Activated CD4-positive, alpha-beta memory T cell treated with anti-CD3 and anti-CD28 coated beads, Interleukin-2, amount 10 ng/mL, durations not matched to agents 7 days and 5 days (primary cell): ENCODE results near the gene CCDC170. TPM values are rescaled to one million over a fixed set of nuclear protein-coding genes. Genes with fewer than 3 reads are reported as not detected.
"Not testable (repeated sequence)": the region's sequence is repeated elsewhere in the genome, so short reads cannot be mapped to it uniquely, and the experiment has no call there.

ENCODE experiments used
- CTCF ChIA-PET: fragments of 350-600 bp; sonication (Branson Sonifier 250); formaldehyde crosslinking; loops from one replicate; lab custom pipeline; 2021; ENCODE audit warnings: antibody characterized with exemption, inconsistent platforms; lab: Charles Lee
- POLR2A ChIA-PET: fragments of 350-600 bp; sonication (Branson Sonifier 250); formaldehyde crosslinking; loops from one replicate; lab custom pipeline; 2021; ENCODE audit warnings: antibody characterized with exemption; lab: Charles Lee
- DNase-seq: peaks from one replicate; pipeline ENCODE4 v3.0.0-alpha.2; 2020
- H3K27ac Mint-ChIP-seq: one replicate; pipeline ENCODE4 v1.8.0; 2021; ENCODE audit warnings: mild to moderate bottlenecking, mixed read lengths
- H3K27me3 Mint-ChIP-seq: one replicate; pipeline ENCODE4 v1.8.0; 2021; ENCODE audit warnings: mixed read lengths
- H3K36me3 Mint-ChIP-seq: one replicate; pipeline ENCODE4 v1.8.0; 2021; ENCODE audit warnings: low read depth, mixed read lengths
- H3K4me1 Mint-ChIP-seq: one replicate; pipeline ENCODE4 v1.8.0; 2021; ENCODE audit warnings: mixed read lengths
- H3K4me3 Mint-ChIP-seq: one replicate; pipeline ENCODE4 v1.8.0; 2021; ENCODE audit warnings: mild to moderate bottlenecking, mixed read lengths
- H3K9me3 Mint-ChIP-seq: one replicate; pipeline ENCODE4 v1.8.0; 2021; ENCODE audit warnings: mixed read lengths
- total RNA-seq, 2 experiments: library from RNA; stranded (reverse); gene quantifications; one replicate each; pipeline ENCODE4 v1.2.3, GENCODE V29; 2021

CCDC170 gene
- not detected for total RNA-seq

- Mint-ChIP-seq H3K9me3 (no peaks in the 10 kb centered on the region), H3K36me3 (no peaks in the 10 kb centered on the region), H3K4me1 (peaks cover 17% of the 10 kb centered on the region), H3K27ac (no peak within 1 kb of the TSS), H3K27me3 (peaks cover 53% of the 10 kb centered on the region), H3K4me3 (peak within 1 kb of the TSS; percentile 68)
- POLR2A ChIA-PET: interaction anchor here (1.8 kb wide), 1 partner anchor 12 kb away, joined by 5 read pairs; no protein-coding TSS in a partner anchor
- CTCF ChIA-PET: no interaction called here
- peak; percentile 24 for DNase-seq
Measured at GRCh38 chr6:151493804-151494234, at the start of gene CCDC170. TSS of gene CCDC170 (plus strand) at chr6:151494017. CDS start at chr6:151494129, 112 bp downstream.

DNA sequence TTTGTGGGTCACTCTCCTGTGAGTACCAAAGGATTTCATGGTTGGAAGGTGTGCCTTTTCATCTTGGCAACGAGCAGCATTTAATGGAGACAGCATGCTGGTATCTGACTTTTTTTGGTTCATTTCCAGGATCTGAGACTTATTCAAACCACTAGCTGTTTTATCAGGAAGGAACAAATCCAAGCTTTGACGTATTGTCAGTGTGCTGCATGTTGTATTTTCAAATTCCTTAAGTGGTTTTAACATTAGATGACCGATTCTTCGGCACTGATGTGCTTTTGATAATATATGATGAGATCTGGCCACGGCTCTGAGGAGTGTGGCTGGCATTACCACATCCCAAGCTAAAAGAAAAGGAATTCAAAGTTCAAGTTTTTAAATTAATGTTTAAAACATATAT lies 48.3 kb upstream of the CCDC170 start:
- Mint-ChIP-seq H3K27ac (no peak overlapping the region), H3K4me1 (peaks cover 25% of the 10 kb centered on the region), H3K4me3 (no peak overlapping the region), H3K36me3 (peaks cover 16% of the 10 kb centered on the region), H3K27me3 (no peaks in the 10 kb centered on the region), H3K9me3 (no peaks in the 10 kb centered on the region)
- ChIA-PET POLR2A (no interaction called here), CTCF (interaction anchor here (0.7 kb wide), 1 partner anchor 39 kb away, joined by 5 read pairs; no protein-coding TSS in a partner anchor)
- DNase-seq: no peak

- ChIA-PET CTCF (no interaction called here), POLR2A (no interaction called here)
- H3K4me3 Mint-ChIP-seq: no peak overlapping the region
- no peak overlapping the region for H3K27ac Mint-ChIP-seq
- H3K36me3 Mint-ChIP-seq: peaks cover 23% of the 10 kb centered on the region
- H3K27me3 Mint-ChIP-seq: no peaks in the 10 kb centered on the region
- no peak for DNase-seq
- peaks cover 25% of the 10 kb centered on the region for H3K4me1 Mint-ChIP-seq
- H3K9me3 Mint-ChIP-seq: no peaks in the 10 kb centered on the region
Measured at GRCh38 chr6:151447237-151447636, 46.6 kb upstream of the CCDC170 start.

GRCh38 chr6:151448623-151449022 lies 45.2 kb upstream of the CCDC170 start:
- Mint-ChIP-seq H3K4me3 (no peak overlapping the region), H3K4me1 (peaks cover 24% of the 10 kb centered on the region), H3K27ac (no peak overlapping the region), H3K36me3 (peaks cover 25% of the 10 kb centered on the region), H3K9me3 (no peaks in the 10 kb centered on the region), H3K27me3 (no peaks in the 10 kb centered on the region)
- POLR2A ChIA-PET: interaction anchor here (1.1 kb wide), 1 partner anchor 11 kb away, joined by 3 read pairs; no protein-coding TSS in a partner anchor
- DNase-seq: no peak
- CTCF ChIA-PET: interaction anchor here (0.7 to 1.1 kb wide), 4 partner anchors 9 to 1194 kb away, joined by 3 to 4 read pairs (median 4); no protein-coding TSS in a partner anchor

GRCh38 chr6:151450928-151451327 lies 42.9 kb upstream of the CCDC170 start:
- not testable (repeated sequence) for H3K9me3 Mint-ChIP-seq, H3K27ac Mint-ChIP-seq, H3K27me3 Mint-ChIP-seq, DNase-seq
- ChIA-PET POLR2A (interaction anchor here (1.0 to 3.5 kb wide), 11 partner anchors 10 to 734 kb away, joined by 3 to 66 read pairs (median 8); partner anchors contain the start of gene ZBTB2), CTCF (interaction anchor here (0.8 to 2.0 kb wide), 7 partner anchors 9 to 127 kb away, joined by 3 to 12 read pairs (median 4); no protein-coding TSS in a partner anchor)
- H3K36me3 Mint-ChIP-seq: peaks cover 28% of the 10 kb centered on the region
- peak overlapping the region; percentile 94 for H3K4me3 Mint-ChIP-seq
- H3K4me1 Mint-ChIP-seq: peaks cover 32% of the 10 kb centered on the region

- DNase-seq: no peak
- no peaks in the 10 kb centered on the region for H3K27me3 Mint-ChIP-seq
- peak overlapping the region; percentile 94 for H3K4me3 Mint-ChIP-seq
- H3K4me1 Mint-ChIP-seq: peaks cover 32% of the 10 kb centered on the region
- CTCF ChIA-PET: interaction anchor here (0.8 to 2.0 kb wide), 8 partner anchors 9 to 128 kb away, joined by 3 to 12 read pairs (median 4); no protein-coding TSS in a partner anchor
- H3K36me3 Mint-ChIP-seq: peaks cover 30% of the 10 kb centered on the region
- no peaks in the 10 kb centered on the region for H3K9me3 Mint-ChIP-seq
- POLR2A ChIA-PET: interaction anchor here (0.6 to 3.5 kb wide), 15 partner anchors 10 to 733 kb away, joined by 3 to 66 read pairs (median 7); partner anchors contain the start of gene ZBTB2
- H3K27ac Mint-ChIP-seq: peak overlapping the region; percentile 89
Measured at GRCh38 chr6:151451417-151451949, 42.3 kb upstream of the CCDC170 start.

- CTCF ChIA-PET: interaction anchor here (1.3 to 2.0 kb wide), 7 partner anchors 10 to 128 kb away, joined by 3 to 12 read pairs (median 6); no protein-coding TSS in a partner anchor
- H3K4me3 Mint-ChIP-seq: peak within 1 kb of the TSS; percentile 94
- H3K27ac Mint-ChIP-seq: peak within 1 kb of the TSS; percentile 89
- POLR2A ChIA-PET: interaction anchor here (0.6 to 3.5 kb wide), 20 partner anchors 9 to 850 kb away, joined by 3 to 66 read pairs (median 6); partner anchors contain the start of gene ZBTB2
- peaks cover 32% of the 10 kb centered on the region for H3K4me1 Mint-ChIP-seq
- DNase-seq: peak; percentile 100
- H3K27me3 Mint-ChIP-seq: no peaks in the 10 kb centered on the region
- H3K9me3 Mint-ChIP-seq: no peaks in the 10 kb centered on the region
- peaks cover 37% of the 10 kb centered on the region for H3K36me3 Mint-ChIP-seq
Measured at GRCh38 chr6:151451950-151452749, 41.7 kb upstream of the CCDC170 start, which contains the start of gene RMND1. TSS of gene RMND1 (minus strand) at chr6:151452126. CDS start at chr6:151445811, 6,315 bp downstream.

DNA sequence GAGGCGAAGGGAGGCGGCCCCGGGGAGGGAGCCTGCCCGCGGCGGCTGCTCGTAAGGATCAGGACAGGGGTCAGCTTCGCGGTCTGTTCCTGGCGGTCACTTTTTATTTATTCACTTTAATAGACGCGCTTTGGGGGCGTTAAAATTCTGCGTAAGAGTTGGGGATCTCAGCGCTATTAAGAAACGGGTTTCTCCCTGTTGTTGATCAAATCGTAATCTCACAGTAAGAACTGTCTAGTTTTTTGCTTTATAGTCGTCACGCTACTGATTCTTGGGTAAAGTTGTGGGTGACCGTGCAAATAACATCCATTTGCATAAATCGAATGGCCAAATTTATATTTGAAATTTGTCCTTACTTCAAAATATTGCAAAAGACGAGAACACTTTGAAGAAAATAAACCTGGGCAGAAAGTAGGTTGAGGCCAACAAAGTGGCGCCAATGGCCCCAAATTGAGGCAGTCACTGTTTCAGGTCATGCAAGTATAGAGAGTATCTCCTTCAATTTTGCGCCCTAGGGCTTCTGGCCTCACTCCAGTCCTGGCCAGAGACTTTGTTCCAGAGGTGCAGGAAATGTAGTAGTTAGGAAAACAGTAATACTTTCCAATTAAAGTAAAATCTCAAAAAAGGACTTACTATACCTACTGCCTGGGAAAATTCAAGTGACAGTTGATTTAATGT lies 40.9 kb upstream of the CCDC170 start:
- CTCF ChIA-PET: interaction anchor here (0.8 to 2.0 kb wide), 10 partner anchors 12 to 63 kb away, joined by 3 to 12 read pairs (median 4); no protein-coding TSS in a partner anchor
- POLR2A ChIA-PET: interaction anchor here (1.0 to 3.5 kb wide), 15 partner anchors 8 to 849 kb away, joined by 3 to 66 read pairs (median 7); partner anchors contain the start of gene ZBTB2
- Mint-ChIP-seq H3K36me3 (peaks cover 42% of the 10 kb centered on the region), H3K27me3 (no peaks in the 10 kb centered on the region), H3K4me1 (peaks cover 32% of the 10 kb centered on the region), H3K9me3 (no peaks in the 10 kb centered on the region), H3K4me3 (peak overlapping the region; percentile 94), H3K27ac (peak overlapping the region; percentile 89)
- DNase-seq: peak; percentile 21

- peaks cover 45% of the 10 kb centered on the region for H3K36me3 Mint-ChIP-seq
- H3K9me3 Mint-ChIP-seq, POLR2A ChIA-PET, H3K27ac Mint-ChIP-seq, H3K4me3 Mint-ChIP-seq, H3K27me3 Mint-ChIP-seq, DNase-seq, CTCF ChIA-PET: not testable (repeated sequence)
- H3K4me1 Mint-ChIP-seq: peaks cover 22% of the 10 kb centered on the region
Measured at GRCh38 chr6:151455751-151456398, 37.9 kb upstream of the CCDC170 start.

- H3K27me3 Mint-ChIP-seq: no peaks in the 10 kb centered on the region
- CTCF ChIA-PET: no interaction called here
Measured at GRCh38 chr6:151461673-151462072, 32.1 kb upstream of the CCDC170 start.

GRCh38 chr6:151464702-151465101 lies 29.1 kb upstream of the CCDC170 start:
- H3K27me3 Mint-ChIP-seq: no peaks in the 10 kb centered on the region
- ChIA-PET CTCF (interaction anchor here (1.5 kb wide), 1 partner anchor 573 kb away, joined by 3 read pairs; no protein-coding TSS in a partner anchor), POLR2A (no interaction called here)
- H3K27ac Mint-ChIP-seq: no peak overlapping the region
- no peak overlapping the region for H3K4me3 Mint-ChIP-seq
- DNase-seq: no peak
- no peaks in the 10 kb centered on the region for H3K9me3 Mint-ChIP-seq
- peaks cover 5% of the 10 kb centered on the region for H3K4me1 Mint-ChIP-seq
- peaks cover 39% of the 10 kb centered on the region for H3K36me3 Mint-ChIP-seq

More at GRCh38 chr6:151461673-151462072, 32.1 kb upstream of the CCDC170 start:
- Mint-ChIP-seq H3K27ac (no peak overlapping the region), H3K36me3 (peaks cover 41% of the 10 kb centered on the region), H3K4me3 (no peak overlapping the region), H3K4me1 (peaks cover 3% of the 10 kb centered on the region), H3K9me3 (no peaks in the 10 kb centered on the region)
- no peak for DNase-seq
- POLR2A ChIA-PET: interaction anchor here (2.0 kb wide), 1 partner anchor 9 kb away, joined by 9 read pairs; the partner anchor contains the start of gene RMND1
